Uterus (tissue), 4 donors: ENCODE results near the gene GNA12. TPM values are rescaled to one million over a fixed set of nuclear protein-coding genes. Genes with fewer than 3 reads are reported as not detected.
"Not testable (repeated sequence)": the region's sequence is repeated elsewhere in the genome, so short reads cannot be mapped to it uniquely, and the experiment has no call there.

ENCODE experiments used
- DNase-seq, 2 donors: peaks; one replicate each; pipeline ENCODE4 v3.0.0-alpha.2; 2019 to 2020
- H3K27ac ChIP-seq, 2 donors: fragments of 200-600 bp; sonication (generic); 1 replicate in 1 of 2; 2 replicates in 1 of 2; pipeline ENCODE4 v1.5.1; 2016 to 2018
- H3K27me3 ChIP-seq, 2 donors: fragments of 200-600 bp; sonication (generic); one replicate each; pipeline ENCODE4 v1.5.1; 2018 to 2019; ENCODE audit warnings: control low read depth in 1 of 2
- H3K36me3 ChIP-seq, 2 donors: fragments of 200-600 bp; sonication (generic); one replicate each; pipeline ENCODE4 v1.5.1; 2019; ENCODE audit warnings: control low read depth in 1 of 2
- H3K4me1 ChIP-seq, 2 donors: fragments of 200-600 bp; sonication (generic); one replicate each; pipeline ENCODE4 v1.5.1; 2018 to 2019; ENCODE audit warnings: control low read depth in 1 of 2
- H3K4me3 ChIP-seq, 2 donors: fragments of 200-600 bp; sonication (generic); 1 replicate in 1 of 2; 2 replicates in 1 of 2; pipeline ENCODE4 v1.5.1; 2018 to 2019; ENCODE audit warnings: mild to moderate bottlenecking in 1 of 2
- H3K9me3 ChIP-seq, 2 donors: fragments of 200-600 bp; sonication (generic); one replicate each; pipeline ENCODE4 v1.5.1; 2019; ENCODE audit warnings: control low read depth in 1 of 2
- POLR2A ChIP-seq, 2 donors: fragments of 450-650 bp; IDR thresholded peaks; one replicate each; pipeline ENCODE4 v1.6.1; 2016; ENCODE audit warnings: antibody characterized with exemption in 2 of 2, mild to moderate bottlenecking in 1 of 2, moderate library complexity in 1 of 2
- intact Hi-C: fragments of 100-400 bp; cut with DNase I; formaldehyde crosslinking; loops from one replicate; pipeline ENCODE4 v1.15.1; 2023; ENCODE audit warnings: low total_unique reads
- total RNA-seq, 4 donors: library from RNA; depleted of rRNA in 3 of 4; stranded (reverse); fragments of >200 nt in 3 of 4; gene quantifications; one replicate each; pipeline versions ENCODE4 v1.1.0 to v1.2.4, GENCODE V29; 2014 to 2023
- TF ChIP-seq, protein P1 (sequence below), 4 experiments: fragments of 200-600 bp in 2 of 4; fragments of 450-650 bp in 2 of 4; sonication (generic) in 2 of 4; IDR thresholded peaks; one replicate each; pipeline ENCODE4 v1.5.1; 2016 to 2019; ENCODE audit warnings: antibody characterized with exemption in 4 of 4, mild to moderate bottlenecking in 2 of 4, moderate library complexity in 1 of 4
- donor health status: DM: yes; HTN: yes; CAD: no.

GNA12 gene
- total RNA-seq, 4 donors from 2014 or later, result 20.5 to 109 (median 50.3) TPM

GRCh38 chr7:2725178-2726105, 118.7 kb downstream of the GNA12 start:
- Histone ChIP-seq H3K4me1 (no peaks in the 10 kb centered on the region), H3K27ac (no peak overlapping the region), H3K27me3 (no peaks in the 10 kb centered on the region), H3K4me3 (no peak overlapping the region), H3K36me3 (no peaks in the 10 kb centered on the region), H3K9me3 (no peaks in the 10 kb centered on the region)
- TF ChIP-seq, protein P1, sequence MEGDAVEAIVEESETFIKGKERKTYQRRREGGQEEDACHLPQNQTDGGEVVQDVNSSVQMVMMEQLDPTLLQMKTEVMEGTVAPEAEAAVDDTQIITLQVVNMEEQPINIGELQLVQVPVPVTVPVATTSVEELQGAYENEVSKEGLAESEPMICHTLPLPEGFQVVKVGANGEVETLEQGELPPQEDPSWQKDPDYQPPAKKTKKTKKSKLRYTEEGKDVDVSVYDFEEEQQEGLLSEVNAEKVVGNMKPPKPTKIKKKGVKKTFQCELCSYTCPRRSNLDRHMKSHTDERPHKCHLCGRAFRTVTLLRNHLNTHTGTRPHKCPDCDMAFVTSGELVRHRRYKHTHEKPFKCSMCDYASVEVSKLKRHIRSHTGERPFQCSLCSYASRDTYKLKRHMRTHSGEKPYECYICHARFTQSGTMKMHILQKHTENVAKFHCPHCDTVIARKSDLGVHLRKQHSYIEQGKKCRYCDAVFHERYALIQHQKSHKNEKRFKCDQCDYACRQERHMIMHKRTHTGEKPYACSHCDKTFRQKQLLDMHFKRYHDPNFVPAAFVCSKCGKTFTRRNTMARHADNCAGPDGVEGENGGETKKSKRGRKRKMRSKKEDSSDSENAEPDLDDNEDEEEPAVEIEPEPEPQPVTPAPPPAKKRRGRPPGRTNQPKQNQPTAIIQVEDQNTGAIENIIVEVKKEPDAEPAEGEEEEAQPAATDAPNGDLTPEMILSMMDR (IDR thresholded peaks at IDR 0.05), result no peak
- TF ChIP-seq POLR2A (IDR thresholded peaks at IDR 0.05), result no peak
- intact Hi-C loops, result no loop called here
- DNase-seq, result peak in 1 of 2 donors; percentile 10

GRCh38 chr7:2724453-2725177, 119.5 kb downstream of the GNA12 start:
- Histone ChIP-seq H3K36me3 (no peaks in the 10 kb centered on the region), H3K27me3 (no peaks in the 10 kb centered on the region), H3K27ac (no peak overlapping the region), H3K4me1 (no peaks in the 10 kb centered on the region), H3K9me3 (no peaks in the 10 kb centered on the region), H3K4me3 (no peak overlapping the region)
- peak in 1 of 2 donors; percentile 4 for DNase-seq
- TF ChIP-seq POLR2A (IDR thresholded peaks at IDR 0.05), result no peak
- TF ChIP-seq, protein P1 (IDR thresholded peaks at IDR 0.05), result no peak
- intact Hi-C loops, result no loop called here

DNA sequence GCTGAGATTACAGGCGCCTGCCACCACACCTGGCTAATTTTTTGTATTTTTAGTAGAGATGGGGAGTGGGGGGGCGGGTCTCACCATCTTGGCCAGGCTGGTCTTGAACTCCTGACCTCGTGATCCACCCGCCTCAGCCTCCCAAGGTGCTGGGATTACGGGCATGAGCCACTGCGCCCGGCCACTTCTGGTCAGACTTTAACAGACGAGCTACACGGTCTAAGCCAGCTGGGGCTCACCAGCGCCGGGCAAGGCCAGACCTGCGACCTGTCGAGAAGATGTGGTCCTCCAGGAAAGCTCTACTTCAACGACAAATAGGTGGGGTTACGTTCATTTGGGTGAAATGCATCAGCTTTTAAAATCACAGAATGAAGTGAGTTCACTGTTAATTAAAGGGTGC, 120.1 kb downstream of the GNA12 start:
- H3K9me3 ChIP-seq, H3K36me3 ChIP-seq, H3K4me1 ChIP-seq, H3K27me3 ChIP-seq, intact Hi-C loops, DNase-seq, H3K4me3 ChIP-seq, H3K27ac ChIP-seq: not testable (repeated sequence)

- Histone ChIP-seq H3K27ac (no peak overlapping the region), H3K4me1 (no peaks in the 10 kb centered on the region), H3K36me3 (no peaks in the 10 kb centered on the region), H3K27me3 (no peaks in the 10 kb centered on the region), H3K9me3 (no peaks in the 10 kb centered on the region), H3K4me3 (no peak overlapping the region)
- DNase-seq, result no peak
- intact Hi-C loops, result no loop called here
- TF ChIP-seq POLR2A (IDR thresholded peaks at IDR 0.05), result no peak
- TF ChIP-seq, protein P1 (IDR thresholded peaks at IDR 0.05), result no peak
Measured at GRCh38 chr7:2723138-2723850, 120.8 kb downstream of the GNA12 start.

- no peaks in the 10 kb centered on the region for H3K9me3 ChIP-seq
- TF ChIP-seq, protein P1 (IDR thresholded peaks at IDR 0.05), result no peak
- TF ChIP-seq POLR2A (IDR thresholded peaks at IDR 0.05), result no peak
- H3K27ac ChIP-seq, result no peak overlapping the region
- H3K27me3 ChIP-seq, result no peaks in the 10 kb centered on the region
- intact Hi-C loops, result no loop called here
- H3K4me3 ChIP-seq, result no peak overlapping the region
- H3K36me3 ChIP-seq, result no peaks in the 10 kb centered on the region
- no peaks in the 10 kb centered on the region for H3K4me1 ChIP-seq
- no peak for DNase-seq
Measured at GRCh38 chr7:2722591-2722990, 121.5 kb downstream of the GNA12 start.
